Non-pigmented ciliary epithelial cell (primary cell): ENCODE data around the gene ERICH3.
A peak's percentile ranks its signal among the peaks of the same experiment; 100 is the strongest.

ENCODE experiments used
- DNase-seq: peaks from one replicate; pipeline ENCODE4 v3.0.0-alpha.2; 2010; ENCODE audit warnings: low read depth

The ERICH3 gene

GRCh38 chr1:74587888-74588287 lies 85.7 kb downstream of the ERICH3 start:
- DNase-seq = no peak

- no peak for DNase-seq
Measured at GRCh38 chr1:74586253-74586897, 87.2 kb downstream of the ERICH3 start.

GRCh38 chr1:74584185-74584584 lies 89.4 kb downstream of the ERICH3 start:
- no peak for DNase-seq

- DNase-seq = no peak
Measured at GRCh38 chr1:74583397-74583796, 90.2 kb downstream of the ERICH3 start.

GRCh38 chr1:74579425-74579824 lies 94.2 kb downstream of the ERICH3 start:
- no peak for DNase-seq

- DNase-seq = no peak
Measured at GRCh38 chr1:74578101-74578500, 95.5 kb downstream of the ERICH3 start.

- DNase-seq = no peak
Measured at GRCh38 chr1:74571891-74572290, 101.7 kb downstream of the ERICH3 start.

GRCh38 chr1:74571493-74571800 lies 102.1 kb downstream of the ERICH3 start:
- no peak for DNase-seq

- DNase-seq = no peak
Measured at GRCh38 chr1:74570797-74571492, 102.6 kb downstream of the ERICH3 start.

- no peak for DNase-seq
Measured at GRCh38 chr1:74549932-74550331, 123.7 kb downstream of the ERICH3 start.

GRCh38 chr1:74548961-74549750 lies 124.4 kb downstream of the ERICH3 start:
- no peak for DNase-seq

- no peak for DNase-seq
Measured at GRCh38 chr1:74545821-74546220, 127.8 kb downstream of the ERICH3 start.

GRCh38 chr1:74534241-74534640 lies 139.4 kb downstream of the ERICH3 start:
- peak; percentile 5 for DNase-seq

GRCh38 chr1:74531796-74532195 lies 141.8 kb downstream of the ERICH3 start:
- DNase-seq = no peak

GRCh38 chr1:74530892-74531291 lies 142.7 kb downstream of the ERICH3 start:
- no peak for DNase-seq

GRCh38 chr1:74528123-74528522 lies 145.5 kb downstream of the ERICH3 start:
- no peak for DNase-seq

GRCh38 chr1:74526708-74527107 lies 146.9 kb downstream of the ERICH3 start:
- no peak for DNase-seq

- DNase-seq = no peak
Measured at GRCh38 chr1:74523873-74524480, 149.6 kb downstream of the ERICH3 start.

- DNase-seq = no peak
Measured at GRCh38 chr1:74522148-74522547, 151.4 kb downstream of the ERICH3 start.
